Measurements from ENCODE around the gene PITPNC1.
"Not testable (repeated sequence)": the region's sequence is repeated elsewhere in the genome, so short reads cannot be mapped to it uniquely, and the experiment has no call there.

PITPNC1 gene

DNA sequence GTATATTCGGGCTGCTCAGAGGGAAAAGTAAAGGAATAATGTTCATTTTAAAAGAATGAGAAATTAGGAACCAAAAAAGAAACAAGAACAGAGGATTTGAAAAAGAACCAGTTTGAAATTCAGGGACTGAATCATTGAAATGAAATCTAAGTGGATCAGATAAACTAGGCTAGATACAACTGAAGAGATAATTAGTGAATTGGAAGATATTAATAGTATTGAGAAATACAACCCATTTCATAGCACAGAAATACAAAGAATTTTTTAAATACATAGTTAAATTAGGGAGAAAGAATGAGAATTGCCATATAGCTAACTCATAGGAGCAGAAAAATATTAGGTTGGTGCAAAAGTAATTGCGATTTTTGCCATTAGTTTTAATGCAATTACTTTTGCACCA is 223.3 kb downstream of the PITPNC1 start:
- FAIRE-seq, result no peak

- no peak for FAIRE-seq
Observed at GRCh38 chr17:67601897-67602296, 224.8 kb downstream of the PITPNC1 start.

- no peak for FAIRE-seq
Observed at GRCh38 chr17:67602444-67602843, 225.4 kb downstream of the PITPNC1 start.

GRCh38 chr17:67602974-67603373 is 225.9 kb downstream of the PITPNC1 start:
- FAIRE-seq, result no peak

DNA sequence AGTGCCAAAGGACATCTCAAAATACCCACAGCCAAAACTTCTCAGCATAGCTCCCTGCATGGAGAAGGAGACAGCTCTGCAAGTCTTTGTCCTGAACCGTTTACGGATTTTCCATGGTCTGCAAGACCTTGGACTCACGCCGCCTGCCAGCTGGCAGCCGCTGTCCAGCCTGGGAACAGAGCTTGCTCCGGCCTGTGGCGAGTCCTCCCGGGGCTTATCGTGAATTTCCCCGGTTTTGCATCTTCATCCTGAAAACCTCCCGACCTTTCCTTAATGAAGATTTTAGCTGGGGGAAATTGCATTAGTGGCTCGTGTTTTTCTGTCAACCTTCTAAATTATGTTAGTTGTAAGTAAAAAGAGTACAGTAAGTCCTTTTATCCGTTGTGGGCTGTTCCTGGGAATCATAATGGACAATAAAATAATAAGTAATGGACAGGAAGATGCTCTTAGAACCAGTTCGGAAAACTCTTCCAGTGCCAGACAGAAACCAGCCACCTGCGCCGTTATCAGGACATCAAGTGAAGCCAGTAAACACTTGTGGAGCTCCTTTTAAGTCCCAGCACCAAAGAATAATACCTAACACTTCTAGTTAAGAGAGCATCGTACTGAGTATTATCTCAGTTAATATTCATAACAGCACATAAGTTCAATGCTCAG is 228.3 kb downstream of the PITPNC1 start:
- no peak for FAIRE-seq

GRCh38 chr17:67606471-67606870 is 229.4 kb downstream of the PITPNC1 start:
- FAIRE-seq, result no peak

DNA sequence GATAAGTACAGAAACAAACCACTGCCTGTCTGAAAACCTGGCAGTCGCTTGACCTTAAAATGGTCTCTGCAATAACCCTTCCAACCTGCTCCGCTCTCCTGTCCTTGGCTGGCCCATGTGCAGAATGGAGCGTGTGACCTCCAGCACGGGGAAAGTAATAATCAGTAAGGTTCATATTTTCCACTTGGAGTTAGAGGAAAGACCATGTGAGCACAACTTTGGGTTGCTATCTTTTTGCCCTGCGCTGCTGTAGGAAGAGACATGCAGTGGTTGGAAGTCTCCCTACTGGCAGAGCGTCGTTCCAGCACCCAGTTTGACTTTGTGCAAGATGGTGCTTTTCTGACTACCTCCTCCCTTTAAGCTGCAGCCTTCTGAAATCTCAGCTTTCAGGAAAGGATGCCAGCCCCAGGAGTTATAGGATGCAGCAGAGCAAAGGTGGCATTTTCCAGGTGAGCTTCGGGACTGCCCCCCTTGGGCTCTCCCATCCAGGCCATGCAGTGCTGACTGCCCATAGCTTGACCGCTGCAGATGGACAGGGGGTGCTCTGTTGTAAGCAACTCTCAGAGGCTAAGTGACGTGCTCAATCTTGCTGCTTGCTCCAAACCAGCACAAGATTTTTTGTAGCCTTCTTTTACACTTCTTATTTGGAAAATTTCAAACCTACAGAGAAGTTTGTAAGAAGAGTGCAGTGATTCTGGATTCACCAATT is 230.0 kb downstream of the PITPNC1 start:
- no peak for FAIRE-seq

DNA sequence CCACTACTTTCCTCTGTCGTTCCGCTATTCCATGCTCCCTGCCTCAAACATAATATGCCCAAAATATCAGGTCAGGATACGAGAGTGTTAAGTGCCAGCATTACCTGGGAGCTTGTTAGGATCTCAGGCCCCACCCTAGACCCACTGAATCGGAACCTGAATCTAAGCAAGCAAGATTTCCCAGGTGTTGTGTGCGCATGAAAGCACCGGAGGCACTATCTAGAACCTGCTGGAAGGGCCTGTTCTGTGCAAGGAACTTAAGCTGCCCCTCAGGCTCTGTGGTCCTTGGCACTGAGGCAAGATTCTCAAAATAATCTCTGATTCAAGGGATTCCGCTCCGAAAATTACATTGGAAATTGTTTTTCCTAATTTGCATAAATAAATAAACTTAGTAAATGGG is 233.0 kb downstream of the PITPNC1 start:
- no peak for FAIRE-seq

DNA sequence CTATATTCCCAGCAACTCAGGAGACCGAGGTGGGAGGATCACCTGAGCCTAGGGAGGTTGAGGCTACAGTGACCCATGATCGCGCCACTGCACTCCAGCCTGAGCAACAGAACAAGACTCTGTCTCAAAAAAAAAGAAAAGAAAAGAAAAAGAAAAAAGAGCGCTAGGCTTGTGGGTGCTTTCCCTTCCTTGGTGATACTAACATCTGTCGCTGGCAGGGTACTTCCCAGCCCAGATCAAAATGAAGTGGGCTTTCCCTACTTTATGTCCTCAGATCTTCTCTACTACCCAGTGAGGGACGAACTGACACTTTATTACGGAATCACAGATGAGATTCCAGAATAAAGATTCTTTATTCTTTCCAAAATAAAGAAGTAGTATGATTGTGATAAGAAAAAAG is 236.9 kb downstream of the PITPNC1 start:
- FAIRE-seq, result no peak

DNA sequence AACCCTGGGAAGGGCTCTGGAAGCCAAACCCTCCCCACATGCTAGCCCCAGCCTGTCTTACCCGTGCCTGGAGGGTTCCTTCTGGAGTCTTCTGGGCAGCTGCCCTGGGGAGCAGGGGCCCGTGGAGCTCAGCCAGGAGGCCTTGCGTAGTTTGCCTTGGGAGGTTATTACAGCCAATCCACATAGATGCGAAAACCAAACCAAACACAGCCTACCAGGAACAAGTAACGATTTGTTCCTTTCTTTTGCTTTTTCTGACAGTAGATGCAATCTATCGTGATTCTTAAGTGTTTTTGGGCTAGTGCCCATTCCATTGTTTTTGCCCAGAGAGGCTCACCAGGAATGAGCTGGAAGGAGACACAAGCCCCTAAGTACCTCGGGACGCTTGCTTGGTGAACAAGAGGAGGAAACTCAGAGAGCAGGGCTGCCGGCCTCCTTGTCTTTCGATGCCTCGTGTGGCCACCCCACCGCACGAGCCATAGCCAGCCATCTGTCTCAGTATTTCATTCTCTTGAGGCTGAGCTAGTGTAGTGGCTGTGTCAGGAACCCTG is 238.0 kb downstream of the PITPNC1 start:
- no peak for FAIRE-seq

- FAIRE-seq, result no peak
Observed at GRCh38 chr17:67615736-67616135, 238.7 kb downstream of the PITPNC1 start.

GRCh38 chr17:67617304-67617899 is 240.3 kb downstream of the PITPNC1 start:
- no peak for FAIRE-seq

- no peak for FAIRE-seq
Observed at GRCh38 chr17:67619555-67619954, 242.5 kb downstream of the PITPNC1 start.

DNA sequence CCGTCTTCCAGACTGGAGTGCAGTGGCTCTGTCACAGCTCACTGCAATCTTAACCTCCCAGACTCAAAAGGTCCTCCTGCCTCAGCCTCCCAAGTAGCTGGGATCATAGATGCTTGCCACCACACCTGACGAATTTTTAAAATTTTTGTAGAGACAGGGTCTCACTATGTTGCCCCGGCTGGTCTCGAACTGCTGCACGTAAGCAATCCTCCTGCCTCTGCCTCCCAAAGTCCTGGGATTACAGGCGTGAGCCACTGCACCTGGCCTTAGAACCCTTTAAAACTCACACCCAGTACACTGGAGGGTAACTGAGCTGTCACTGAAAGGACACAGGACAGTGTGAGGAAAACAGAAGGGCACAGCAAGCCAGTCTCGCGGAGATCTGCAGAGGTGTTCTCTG is 243.0 kb downstream of the PITPNC1 start:
- no peak for FAIRE-seq

GRCh38 chr17:67620636-67621035 is 243.6 kb downstream of the PITPNC1 start:
- no peak for FAIRE-seq

- no peak for FAIRE-seq
Observed at GRCh38 chr17:67623767-67624166, 246.7 kb downstream of the PITPNC1 start.

- FAIRE-seq, result no peak
Observed at GRCh38 chr17:67624886-67625656, 248.0 kb downstream of the PITPNC1 start.

DNA sequence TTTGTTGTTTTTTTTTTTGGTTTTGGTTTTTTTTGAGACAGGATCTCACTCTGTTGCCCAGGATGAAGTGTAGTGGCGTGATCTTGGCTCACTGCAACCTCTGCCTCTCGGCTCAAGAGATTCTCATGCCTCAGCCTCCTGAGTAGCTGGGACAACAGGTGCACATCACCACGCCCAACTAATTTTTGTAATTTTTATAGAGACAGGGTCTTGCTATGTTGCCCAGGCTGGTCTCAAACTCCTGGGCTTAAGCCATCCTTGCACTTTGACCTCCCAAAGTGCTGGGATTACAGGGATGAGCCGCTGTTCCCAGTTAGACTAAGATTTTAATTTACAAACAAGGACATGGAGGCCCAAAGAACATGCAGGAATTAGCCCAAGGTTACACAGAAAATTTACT is 248.9 kb downstream of the PITPNC1 start:
- no peak for FAIRE-seq

DNA sequence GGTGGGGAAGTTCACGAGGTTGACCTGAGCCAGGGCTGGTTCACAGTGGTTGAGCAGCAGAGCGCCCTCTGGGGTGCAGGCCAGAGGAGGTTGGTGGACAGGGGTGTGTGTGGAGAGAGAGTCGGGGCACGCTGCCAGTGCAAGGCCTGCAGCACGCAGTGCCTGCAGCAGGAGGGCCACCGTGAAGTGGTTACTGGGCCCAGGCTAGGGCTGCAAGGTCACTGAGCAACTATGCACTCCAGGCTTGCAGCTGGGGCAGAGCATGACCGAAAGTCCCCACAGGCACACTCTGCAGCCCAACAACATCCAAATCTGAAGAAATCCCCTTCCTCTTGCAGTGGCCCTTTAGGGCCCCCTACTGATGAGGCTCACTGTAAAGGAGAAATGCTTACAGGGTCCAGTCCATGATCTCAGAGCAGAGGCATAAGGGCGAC is 251.5 kb downstream of the PITPNC1 start:
- no peak for FAIRE-seq

DNA sequence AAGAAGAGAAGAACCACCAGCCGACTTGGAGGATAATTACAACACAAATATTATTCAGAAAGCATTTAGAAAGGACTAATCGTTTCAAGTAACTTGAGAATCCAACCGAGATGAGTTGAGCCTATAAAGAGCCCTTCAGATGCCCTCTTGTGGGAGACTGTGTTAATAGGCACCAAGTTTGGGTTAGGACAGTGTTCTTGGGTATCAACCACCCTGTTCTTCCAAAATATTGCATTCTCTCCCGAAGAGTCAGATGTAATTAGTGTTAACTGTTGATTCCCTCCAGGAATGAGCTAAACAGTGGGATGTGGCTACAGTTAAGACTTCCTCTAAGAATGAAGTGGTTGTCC is 252.9 kb downstream of the PITPNC1 start:
- no peak for FAIRE-seq

DNA sequence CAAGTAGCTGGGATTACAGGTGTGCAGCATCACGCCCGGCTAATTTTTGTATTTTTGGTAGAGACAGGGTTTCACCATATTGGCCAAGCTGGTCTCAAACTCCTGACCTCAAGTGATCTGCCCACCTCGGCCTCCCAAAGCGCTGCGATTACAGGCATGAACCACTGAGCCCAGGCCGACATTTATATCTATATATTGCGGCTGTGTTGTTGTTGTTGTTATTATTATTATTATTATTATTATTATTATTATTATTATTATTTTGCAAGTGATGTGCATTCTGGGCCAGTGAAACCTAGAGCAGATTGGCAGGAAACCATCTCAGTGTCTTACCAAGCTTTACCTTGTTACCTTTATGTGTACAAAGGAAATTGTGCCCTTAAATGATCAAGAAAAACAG is 253.8 kb downstream of the PITPNC1 start:
- FAIRE-seq, result not testable (repeated sequence)

DNA sequence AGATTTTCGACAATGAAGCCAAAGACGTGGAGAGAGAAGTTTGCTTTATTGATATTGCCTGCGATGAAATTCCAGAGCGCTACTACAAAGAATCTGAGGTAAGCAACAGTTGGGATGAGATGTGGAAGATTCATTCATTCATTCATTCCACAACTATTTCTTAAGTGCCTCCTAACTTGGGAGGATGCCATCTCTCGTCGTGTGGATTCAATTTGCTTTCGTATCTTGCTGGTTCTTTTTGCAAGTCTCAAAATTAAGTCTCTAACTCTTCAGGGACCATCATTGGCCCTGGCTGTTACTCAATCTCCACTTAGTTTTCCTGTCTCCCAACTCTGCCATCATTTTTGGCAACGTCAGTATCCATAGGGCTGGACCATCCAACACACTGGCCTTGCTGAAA is 255.1 kb downstream of the PITPNC1 start:
- no peak for FAIRE-seq

DNA sequence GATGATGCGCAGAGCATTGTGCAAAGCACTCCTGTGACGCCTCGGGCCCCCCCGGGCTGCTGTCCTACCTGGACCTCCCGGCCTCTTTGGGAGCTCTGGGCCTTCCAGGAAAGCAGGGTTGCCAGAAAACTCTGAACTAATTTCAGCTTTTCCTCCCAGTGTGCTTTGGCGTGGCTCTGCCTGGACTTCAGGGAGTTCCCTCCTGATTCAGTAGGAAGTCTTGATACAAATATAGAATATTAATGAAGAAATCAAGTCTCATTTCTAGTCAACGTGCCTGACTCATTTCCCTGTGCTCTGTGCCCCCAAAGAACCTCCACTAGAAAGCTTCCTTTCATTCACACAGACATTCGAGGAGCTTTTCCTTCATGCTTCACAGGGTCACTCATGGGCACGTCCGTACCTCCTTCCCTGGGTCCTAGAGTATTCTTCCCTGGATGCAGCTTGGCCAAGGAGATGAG is 256.7 kb downstream of the PITPNC1 start:
- FAIRE-seq, result no peak

Measured in A204.1 (cell line).